ENCODE measurements around the gene ATR.

GRCh38 chr3:142495103-142495502 is 83.4 kb downstream of the ATR start:
- TF ChIP-seq CTCF (optimal IDR thresholded peaks at IDR 0.05 in 1 of 3, IDR thresholded peaks at IDR 0.05 in 1 of 3, conservative IDR thresholded peaks at IDR 0.05 in 1 of 3; ENCODE audit: extremely low read depth in 1 of 3, insufficient read depth in 2 of 3, low read length in 3 of 3) (no peak), EZH2 (IDR thresholded peaks at IDR 0.05; ENCODE audit: low read length) (no peak)
